ENCODE measurements around the gene MYO7A.

DNA sequence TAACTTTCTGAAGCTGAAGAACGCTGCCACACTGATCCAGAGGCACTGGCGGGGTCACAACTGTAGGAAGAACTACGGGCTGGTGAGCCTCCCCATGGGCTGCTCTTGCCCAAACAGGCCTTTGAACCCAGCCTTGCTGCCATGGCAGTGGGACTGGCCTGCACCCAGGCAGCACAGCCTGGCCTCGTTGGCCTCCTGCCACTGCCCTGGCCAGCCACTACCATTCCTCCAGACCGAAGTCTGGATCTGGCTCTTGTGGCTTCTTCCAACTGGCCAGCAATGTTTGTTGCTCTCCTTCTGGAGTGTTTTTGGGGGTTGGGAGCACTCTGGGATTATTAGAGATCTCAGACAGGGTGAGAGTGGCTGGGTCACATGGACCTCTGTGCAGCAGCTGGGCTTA, 51.0 kb downstream of the MYO7A start:
- TF ChIP-seq, protein P1, sequence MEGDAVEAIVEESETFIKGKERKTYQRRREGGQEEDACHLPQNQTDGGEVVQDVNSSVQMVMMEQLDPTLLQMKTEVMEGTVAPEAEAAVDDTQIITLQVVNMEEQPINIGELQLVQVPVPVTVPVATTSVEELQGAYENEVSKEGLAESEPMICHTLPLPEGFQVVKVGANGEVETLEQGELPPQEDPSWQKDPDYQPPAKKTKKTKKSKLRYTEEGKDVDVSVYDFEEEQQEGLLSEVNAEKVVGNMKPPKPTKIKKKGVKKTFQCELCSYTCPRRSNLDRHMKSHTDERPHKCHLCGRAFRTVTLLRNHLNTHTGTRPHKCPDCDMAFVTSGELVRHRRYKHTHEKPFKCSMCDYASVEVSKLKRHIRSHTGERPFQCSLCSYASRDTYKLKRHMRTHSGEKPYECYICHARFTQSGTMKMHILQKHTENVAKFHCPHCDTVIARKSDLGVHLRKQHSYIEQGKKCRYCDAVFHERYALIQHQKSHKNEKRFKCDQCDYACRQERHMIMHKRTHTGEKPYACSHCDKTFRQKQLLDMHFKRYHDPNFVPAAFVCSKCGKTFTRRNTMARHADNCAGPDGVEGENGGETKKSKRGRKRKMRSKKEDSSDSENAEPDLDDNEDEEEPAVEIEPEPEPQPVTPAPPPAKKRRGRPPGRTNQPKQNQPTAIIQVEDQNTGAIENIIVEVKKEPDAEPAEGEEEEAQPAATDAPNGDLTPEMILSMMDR (IDR thresholded peaks at IDR 0.05; ENCODE audit: poor library complexity) = no peak
- TF ChIP-seq EZH2 (IDR thresholded peaks at IDR 0.05; ENCODE audit: borderline replicate concordance) (no peak), EZH2phosphoT487 (IDR thresholded peaks at IDR 0.05; ENCODE audit: low read depth, severe bottlenecking, unreplicated experiment) (no peak)

Measured in hepatocyte (in vitro differentiated cells).